Neural cell (in vitro differentiated cells): ENCODE data around the gene OR13J1. TPM values are rescaled to one million over a fixed set of nuclear protein-coding genes. Genes with fewer than 3 reads are reported as not detected.

Source experiments
- H2AFZ ChIP-seq: fragments of 200-600, 300-800 bp; sonication (generic), shearing (Covaris generic); 2 replicates; pipeline ENCODE4 v1.6.0; 2014; ENCODE audit warnings: low read depth, mild to moderate bottlenecking, antibody characterized with exemption, low read length, moderate library complexity
- H3F3A ChIP-seq: fragments of 200-600 bp; shearing (Covaris generic); 2 replicates; pipeline ENCODE4 v1.6.1; 2016; ENCODE audit warnings: mild to moderate bottlenecking, moderate library complexity, mixed read lengths, antibody characterized with exemption, low read length; ENCODE audit not compliant: insufficient read depth, poor library complexity, severe bottlenecking
- H3K27ac ChIP-seq: fragments of 200-600, 300-800 bp; sonication (generic), shearing (Covaris generic); 2 replicates; pipeline ENCODE4 v1.5.1; 2014; ENCODE audit warnings: mild to moderate bottlenecking, low read length, moderate library complexity
- H3K27me3 ChIP-seq: fragments of 300-800, 200-600 bp; sonication (generic), shearing (Covaris generic); 2 replicates; pipeline ENCODE4 v1.6.0; 2014; ENCODE audit warnings: mild to moderate bottlenecking, low read depth, low read length, moderate library complexity; ENCODE audit not compliant: insufficient read depth
- H3K36me3 ChIP-seq: fragments of 300-800, 200-600 bp; sonication (generic), shearing (Covaris generic); 2 replicates; pipeline ENCODE4 v1.5.1; 2014; ENCODE audit warnings: mild to moderate bottlenecking, antibody characterized with exemption, low read length, moderate library complexity; ENCODE audit not compliant: insufficient read depth
- H3K4me2 ChIP-seq: fragments of 300-800, 200-600 bp; sonication (generic), shearing (Covaris generic); 2 replicates; pipeline ENCODE4 v1.6.0; 2014; ENCODE audit warnings: mild to moderate bottlenecking, low read length
- H3K4me3 ChIP-seq: fragments of 300-800, 200-600 bp; sonication (generic), shearing (Covaris generic); 2 replicates; pipeline ENCODE4 v1.5.1; 2014; ENCODE audit warnings: mild to moderate bottlenecking, low read length, moderate library complexity
- H3K79me2 ChIP-seq: fragments of 200-600 bp; shearing (Covaris generic); replicated peaks from 2 replicates; pipeline ENCODE4 v1.6.0; 2014; ENCODE audit warnings: mild to moderate bottlenecking, low read length, moderate library complexity; ENCODE audit not compliant: insufficient read depth
- H3K9ac ChIP-seq: fragments of 300-800, 200-600 bp; sonication (generic), shearing (Covaris generic); 2 replicates; pipeline ENCODE4 v1.6.1; 2016; ENCODE audit warnings: mild to moderate bottlenecking, low read length, mixed read lengths
- H3K9me2 ChIP-seq: fragments of 200-600 bp; shearing (Covaris generic); 2 replicates; pipeline ENCODE4 v1.6.1; 2016; ENCODE audit warnings: mild to moderate bottlenecking, low read length, mixed read lengths; ENCODE audit not compliant: insufficient read depth
- H3K9me3 ChIP-seq: fragments of 200-600, 300-800 bp; sonication (generic), shearing (Covaris generic); 2 replicates; pipeline ENCODE4 v1.6.1; 2016; ENCODE audit warnings: mild to moderate bottlenecking, mixed run types, low read length, moderate library complexity, mixed read lengths
- H4K20me1 ChIP-seq: fragments of 200-600 bp; shearing (Covaris generic); 2 replicates; pipeline ENCODE4 v1.6.1; 2016; ENCODE audit warnings: mild to moderate bottlenecking, mixed run types; ENCODE audit not compliant: insufficient read depth
- EP300 ChIP-seq: fragments of 450-650 bp; conservative IDR thresholded peaks from 2 replicates; pipeline ENCODE4 v1.6.1; 2014; ENCODE audit warnings: antibody characterized with exemption, mild to moderate bottlenecking, moderate library complexity; ENCODE audit not compliant: poor library complexity, severe bottlenecking
- EZH2 ChIP-seq: fragments of 200-600, 300-800 bp; shearing (Covaris generic), sonication (generic); IDR thresholded peaks from 2 replicates; pipeline ENCODE4 v1.6.1; 2014; ENCODE audit warnings: antibody characterized with exemption, low read length, borderline replicate concordance, mild to moderate bottlenecking; ENCODE audit not compliant: insufficient read depth, poor library complexity, severe bottlenecking
- MXI1 ChIP-seq: fragments of 450-650 bp; conservative IDR thresholded peaks from 2 replicates; pipeline ENCODE4 v1.6.1; 2014; ENCODE audit warnings: antibody characterized with exemption, mild to moderate bottlenecking; ENCODE audit not compliant: poor library complexity, severe bottlenecking
- POLR2AphosphoS5 ChIP-seq: IDR thresholded peaks from 2 replicates; pipeline ENCODE4 v1.6.1; 2012
- RAD21 ChIP-seq: fragments of 450-650 bp; conservative IDR thresholded peaks from 2 replicates; pipeline ENCODE4 v1.6.1; 2014; ENCODE audit warnings: antibody characterized with exemption, mild to moderate bottlenecking, moderate library complexity
- REST ChIP-seq: IDR thresholded peaks from 2 replicates; pipeline ENCODE4 v1.6.1; 2012; ENCODE audit warnings: borderline replicate concordance
- SMC3 ChIP-seq: fragments of 450-650 bp; conservative IDR thresholded peaks from 2 replicates; pipeline ENCODE4 v1.6.1; 2014; ENCODE audit warnings: antibody characterized with exemption, mild to moderate bottlenecking, moderate library complexity; ENCODE audit not compliant: poor library complexity
- TAF1 ChIP-seq: IDR thresholded peaks from 2 replicates; pipeline ENCODE4 v1.6.1; 2012; ENCODE audit warnings: low read depth
- polyA plus RNA-seq: library from polyadenylated mRNA; depleted of rRNA; stranded (reverse); fragments of >200 nt; gene quantifications from 2 replicates; pipeline ENCODE4 v1.2.3, GENCODE V29; 2014
- TF ChIP-seq, protein P1 (sequence below): fragments of 450-650 bp; IDR thresholded peaks from 2 replicates; pipeline ENCODE4 v1.5.1; 2014; ENCODE audit warnings: antibody characterized with exemption, mild to moderate bottlenecking, moderate library complexity; ENCODE audit not compliant: poor library complexity, severe bottlenecking

The OR13J1 gene
- polyA plus RNA-seq, 1 donor from 2014 or later, result not detected

GRCh38 chr9:35854091-35854762 lies 16.0 kb downstream of the OR13J1 start:
- Histone ChIP-seq H3K27me3 (no peaks in the 10 kb centered on the region), H3K27ac (no peak overlapping the region), H2AFZ (no peak overlapping the region), H3K36me3 (peaks cover 5% of the 10 kb centered on the region), H3K4me3 (no peak overlapping the region), H3K4me2 (no peak overlapping the region), H3K79me2 (no peaks in the 10 kb centered on the region), H3K9ac (no peak overlapping the region), H3K9me2 (no peaks in the 10 kb centered on the region), H3F3A (no peaks in the 10 kb centered on the region), H3K9me3 (no peaks in the 10 kb centered on the region), H4K20me1 (no peaks in the 10 kb centered on the region)
- TF ChIP-seq, protein P1, sequence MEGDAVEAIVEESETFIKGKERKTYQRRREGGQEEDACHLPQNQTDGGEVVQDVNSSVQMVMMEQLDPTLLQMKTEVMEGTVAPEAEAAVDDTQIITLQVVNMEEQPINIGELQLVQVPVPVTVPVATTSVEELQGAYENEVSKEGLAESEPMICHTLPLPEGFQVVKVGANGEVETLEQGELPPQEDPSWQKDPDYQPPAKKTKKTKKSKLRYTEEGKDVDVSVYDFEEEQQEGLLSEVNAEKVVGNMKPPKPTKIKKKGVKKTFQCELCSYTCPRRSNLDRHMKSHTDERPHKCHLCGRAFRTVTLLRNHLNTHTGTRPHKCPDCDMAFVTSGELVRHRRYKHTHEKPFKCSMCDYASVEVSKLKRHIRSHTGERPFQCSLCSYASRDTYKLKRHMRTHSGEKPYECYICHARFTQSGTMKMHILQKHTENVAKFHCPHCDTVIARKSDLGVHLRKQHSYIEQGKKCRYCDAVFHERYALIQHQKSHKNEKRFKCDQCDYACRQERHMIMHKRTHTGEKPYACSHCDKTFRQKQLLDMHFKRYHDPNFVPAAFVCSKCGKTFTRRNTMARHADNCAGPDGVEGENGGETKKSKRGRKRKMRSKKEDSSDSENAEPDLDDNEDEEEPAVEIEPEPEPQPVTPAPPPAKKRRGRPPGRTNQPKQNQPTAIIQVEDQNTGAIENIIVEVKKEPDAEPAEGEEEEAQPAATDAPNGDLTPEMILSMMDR, result no peak
- TF ChIP-seq POLR2AphosphoS5 (no peak), EZH2 (no peak), RAD21 (no peak), REST (no peak), SMC3 (no peak), MXI1 (no peak), TAF1 (no peak), EP300 (no peak)

DNA sequence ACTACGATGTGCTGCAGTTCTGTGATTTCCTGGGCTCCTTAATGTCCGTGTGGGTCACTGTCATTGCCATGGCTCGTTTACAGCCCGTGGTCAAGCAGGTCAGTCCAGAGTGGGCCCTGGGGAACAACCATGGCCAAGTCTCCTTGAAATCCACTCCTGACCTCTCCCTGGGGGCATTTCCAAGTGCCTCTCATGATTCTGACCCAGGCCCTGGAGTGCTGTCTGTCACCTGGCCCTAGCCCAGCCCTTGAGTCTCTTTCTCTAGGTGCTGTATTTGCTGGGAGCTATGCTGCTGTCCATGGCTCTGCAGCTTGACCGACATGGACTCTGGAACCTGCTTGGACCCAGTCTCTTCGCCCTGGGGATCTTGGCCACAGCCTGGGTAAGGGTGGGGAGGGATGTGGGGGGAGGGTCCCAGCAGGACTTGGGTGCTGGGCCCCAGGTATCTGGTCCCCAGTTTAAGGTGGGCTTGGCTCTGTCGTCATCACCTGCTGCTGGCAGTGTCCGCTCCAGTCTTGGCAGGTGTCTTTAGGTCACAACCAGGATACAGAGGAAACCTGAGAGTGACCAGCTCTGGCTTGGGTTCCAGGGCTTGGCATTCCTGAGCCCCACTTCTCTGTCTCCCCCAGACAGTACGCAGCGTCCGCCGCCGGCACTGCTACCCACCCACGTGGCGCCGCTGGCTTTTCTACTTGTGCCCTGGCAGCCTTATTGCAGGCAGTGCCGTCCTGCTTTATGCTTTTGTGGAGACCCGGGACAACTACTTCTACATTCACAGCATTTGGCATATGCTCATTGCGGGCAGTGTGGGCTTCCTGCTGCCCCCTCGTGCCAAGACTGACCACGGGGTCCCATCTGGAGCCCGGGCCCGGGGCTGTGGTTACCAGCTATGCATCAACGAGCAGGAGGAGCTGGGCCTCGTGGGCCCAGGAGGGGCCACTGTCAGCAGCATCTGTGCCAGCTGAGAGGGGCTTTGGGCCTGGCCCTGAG lies 17.0 kb downstream of the OR13J1 start:
- Histone ChIP-seq H2AFZ (no peak overlapping the region), H3K4me3 (no peak overlapping the region), H3K9me2 (no peaks in the 10 kb centered on the region), H3K36me3 (peaks cover 9% of the 10 kb centered on the region), H4K20me1 (no peaks in the 10 kb centered on the region), H3K27ac (no peak overlapping the region), H3K9me3 (no peaks in the 10 kb centered on the region), H3K79me2 (no peaks in the 10 kb centered on the region), H3K9ac (no peak overlapping the region), H3F3A (no peaks in the 10 kb centered on the region), H3K4me2 (no peak overlapping the region), H3K27me3 (no peaks in the 10 kb centered on the region)
- no peak for TF ChIP-seq EZH2
- no peak for TF ChIP-seq TAF1
- TF ChIP-seq MXI1, result no peak
- no peak for TF ChIP-seq SMC3
- TF ChIP-seq RAD21, result no peak
- no peak for TF ChIP-seq POLR2AphosphoS5
- no peak for TF ChIP-seq REST
- TF ChIP-seq, protein P1, result no peak
- no peak for TF ChIP-seq EP300
